GM19025 (cell line): ENCODE data around the gene CHRNB2.

Experiments
- ATAC-seq: cut with Tn5 transposase; IDR thresholded peaks from one replicate; pipeline ENCODE4 v1.9.1; 2021; ENCODE audit warnings: mild to moderate bottlenecking, low read depth, moderate library complexity; ENCODE audit not compliant: unreplicated experiment

Gene CHRNB2

GRCh38 chr1:154551474-154551873 lies 16.1 kb upstream of the CHRNB2 start:
- ATAC-seq, result no peak

DNA sequence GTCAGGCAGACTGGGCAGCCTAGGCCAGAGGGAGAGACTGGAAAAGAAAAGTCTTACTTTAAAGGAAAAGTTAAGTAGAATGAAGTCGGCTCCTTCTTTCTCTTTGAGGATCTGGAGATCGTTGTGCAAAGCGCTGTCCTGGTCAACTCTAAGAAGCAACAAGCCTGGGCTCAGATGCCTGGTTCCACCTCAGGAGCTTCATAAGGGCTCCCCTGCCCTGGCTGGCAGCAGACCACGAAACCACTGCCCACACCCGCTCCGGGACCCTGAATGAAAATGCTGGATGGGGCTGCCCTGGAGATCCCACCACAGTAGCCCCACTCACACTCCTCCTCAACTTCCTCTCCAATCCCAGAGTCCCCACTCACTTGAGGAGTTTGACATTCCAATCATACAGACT lies 15.5 kb upstream of the CHRNB2 start:
- no peak for ATAC-seq

GRCh38 chr1:154553056-154554030 lies 14.2 kb upstream of the CHRNB2 start:
- ATAC-seq, result no peak

- no peak for ATAC-seq
Observed at GRCh38 chr1:154556422-154556821, 11.2 kb upstream of the CHRNB2 start.

DNA sequence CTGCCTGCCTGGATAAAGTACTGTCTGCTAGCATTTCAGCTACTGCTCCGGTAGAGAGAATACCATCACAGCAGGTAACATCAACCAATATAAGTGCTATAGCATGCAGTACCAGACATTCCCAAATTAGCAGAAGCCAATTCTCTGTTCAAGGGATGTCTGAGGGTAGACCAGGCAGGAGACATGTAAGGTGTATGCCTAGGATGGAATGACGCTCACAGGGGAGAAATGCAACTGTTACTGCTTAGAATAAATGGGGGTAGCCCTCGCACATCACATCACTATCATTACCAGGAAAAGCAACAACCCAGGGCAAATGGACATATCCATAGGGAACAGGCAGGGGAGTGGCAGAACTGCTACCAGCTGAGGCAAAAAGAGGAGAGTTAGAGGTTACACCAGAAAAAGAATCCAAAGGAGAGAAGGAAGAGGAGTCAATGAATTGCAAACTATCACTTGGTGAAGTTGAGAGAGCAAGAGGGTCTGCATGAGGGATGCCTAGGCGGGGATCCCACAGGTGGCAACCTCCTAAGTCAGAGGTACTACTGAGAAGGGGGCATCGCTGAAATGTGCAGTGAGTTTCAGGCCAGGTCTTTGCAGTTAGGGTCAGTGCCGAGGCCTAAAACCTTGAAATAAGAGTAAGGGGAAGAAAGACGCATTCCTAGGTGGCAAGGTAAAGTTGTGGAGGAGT lies 10.2 kb upstream of the CHRNB2 start:
- ATAC-seq, result no peak

DNA sequence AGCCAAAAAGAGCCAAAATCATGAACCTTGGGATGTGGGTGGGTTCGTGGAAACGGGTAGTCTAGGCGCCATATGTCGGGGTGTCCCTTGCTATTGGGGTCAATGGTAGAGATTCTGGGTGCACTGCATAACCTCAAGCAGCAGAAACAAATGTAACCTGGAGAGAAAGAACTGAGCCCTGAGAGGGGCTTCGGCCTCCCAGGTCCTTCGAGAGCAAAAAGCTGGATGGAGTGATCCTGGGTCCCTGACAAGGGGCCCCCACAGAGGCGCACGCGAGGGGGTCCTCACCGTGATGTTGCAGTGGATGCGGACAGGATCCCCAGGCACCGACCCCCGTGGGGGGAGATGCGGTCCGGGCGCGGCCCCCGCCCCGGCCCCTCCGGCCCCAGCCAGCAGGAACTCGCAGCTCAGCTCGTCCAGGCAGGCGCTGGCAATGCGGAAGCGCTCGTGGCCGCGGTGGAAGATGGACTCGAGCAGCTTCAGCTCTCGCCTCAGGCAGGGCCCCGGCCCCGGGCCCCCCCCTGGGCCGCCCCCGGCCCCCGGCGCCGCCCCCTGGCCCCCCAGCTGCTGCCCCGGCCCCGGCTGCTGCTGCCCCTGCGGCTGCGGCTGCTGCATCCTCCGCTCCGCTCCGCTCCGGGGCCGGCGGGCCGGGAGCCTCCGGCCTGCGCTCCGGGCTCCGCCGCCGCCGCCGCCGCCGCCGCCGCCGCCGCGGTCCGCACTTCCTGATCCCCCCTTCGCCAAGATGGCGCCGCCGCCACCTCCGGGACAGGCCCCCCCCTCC lies 9.4 kb upstream of the CHRNB2 start, which contains the start of gene UBE2Q1:
Gene UBE2Q1, minus strand, starts transcription at position 724 of the 781 bp plus-strand sequence. Its CDS starts 109 bp downstream, at position 615.
- no peak for ATAC-seq

GRCh38 chr1:154558720-154559465 lies 8.7 kb upstream of the CHRNB2 start:
- peak; percentile 88 for ATAC-seq

DNA sequence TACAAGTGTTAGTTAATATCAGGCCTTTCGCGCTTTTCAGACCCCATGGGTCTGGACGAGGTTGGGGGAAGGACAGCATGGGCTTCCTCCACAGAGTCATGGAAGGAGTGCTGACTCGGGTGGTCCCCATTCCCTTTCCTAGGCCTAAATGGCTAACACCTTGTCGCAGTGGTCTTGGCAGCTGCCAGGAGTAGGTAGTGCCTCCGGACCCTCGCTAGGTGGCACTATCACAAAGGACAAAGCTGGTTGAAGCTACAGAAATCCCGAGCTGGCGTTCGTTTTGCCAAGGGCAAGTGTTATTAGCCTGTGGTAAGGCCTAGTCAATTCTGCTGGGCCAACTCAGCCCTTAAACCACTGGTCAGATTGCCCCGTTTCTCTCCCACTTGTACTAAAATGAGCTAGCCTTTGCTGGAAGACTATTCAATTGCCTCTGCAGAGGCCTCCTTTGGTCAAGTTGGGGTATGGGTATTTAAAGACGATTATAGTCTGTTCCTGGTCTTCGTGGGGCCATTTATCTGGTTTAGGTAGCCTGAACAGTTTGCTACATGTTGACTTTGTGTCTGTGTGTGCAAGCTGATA lies 8.0 kb upstream of the CHRNB2 start:
- ATAC-seq, result peak; percentile 30

DNA sequence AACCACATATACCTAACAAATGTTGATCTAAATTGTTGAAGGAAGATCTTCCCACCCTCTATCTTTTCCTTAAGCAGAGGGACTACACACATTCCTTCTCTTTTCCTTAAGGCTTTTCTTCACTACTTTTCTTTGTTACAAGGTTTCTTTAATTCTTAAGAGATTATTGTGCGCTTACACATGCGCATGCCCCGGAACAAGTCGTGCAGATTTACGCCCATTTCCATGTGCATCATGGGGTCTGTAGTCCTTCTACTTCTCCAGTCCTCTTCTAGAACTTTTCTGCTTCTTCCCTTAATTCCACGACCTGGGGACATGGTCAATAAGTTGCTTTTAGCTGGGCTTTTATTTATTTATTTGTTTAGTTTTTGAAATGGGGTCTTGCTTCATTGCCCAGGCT lies 1.7 kb upstream of the CHRNB2 start:
- no peak for ATAC-seq

DNA sequence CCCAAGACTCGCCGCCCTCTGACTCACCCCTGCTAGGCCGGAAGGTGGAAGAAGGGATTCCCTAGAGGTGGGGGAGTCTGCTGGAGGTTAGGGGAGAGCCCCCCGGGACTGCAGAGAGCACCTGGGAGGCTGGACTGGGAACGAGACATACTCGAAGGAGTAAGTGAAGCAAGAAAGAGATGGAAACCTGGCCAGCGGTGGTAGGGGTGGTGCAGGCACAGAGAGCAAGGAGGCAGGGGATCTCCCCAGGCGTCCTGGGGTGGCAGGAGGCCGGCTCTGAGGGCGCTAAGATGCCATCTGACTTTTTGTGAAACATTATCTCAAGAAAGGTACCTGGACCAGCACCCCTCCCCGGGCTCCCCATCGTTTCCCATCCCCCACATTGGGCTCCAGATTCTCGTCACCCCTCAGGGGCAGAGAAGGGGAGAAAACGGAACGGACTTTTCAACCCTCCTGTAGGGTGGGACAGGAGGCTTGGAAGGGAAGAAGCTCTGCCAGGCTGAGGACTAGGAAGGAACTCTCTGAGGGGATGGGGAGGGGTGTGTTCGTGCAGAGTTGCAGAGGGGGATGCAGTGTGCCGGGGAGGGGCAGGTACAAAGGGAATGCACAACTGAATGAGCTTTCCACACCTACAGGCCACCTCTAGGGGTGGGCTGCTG lies 708 bp downstream of the CHRNB2 start:
- no peak for ATAC-seq

DNA sequence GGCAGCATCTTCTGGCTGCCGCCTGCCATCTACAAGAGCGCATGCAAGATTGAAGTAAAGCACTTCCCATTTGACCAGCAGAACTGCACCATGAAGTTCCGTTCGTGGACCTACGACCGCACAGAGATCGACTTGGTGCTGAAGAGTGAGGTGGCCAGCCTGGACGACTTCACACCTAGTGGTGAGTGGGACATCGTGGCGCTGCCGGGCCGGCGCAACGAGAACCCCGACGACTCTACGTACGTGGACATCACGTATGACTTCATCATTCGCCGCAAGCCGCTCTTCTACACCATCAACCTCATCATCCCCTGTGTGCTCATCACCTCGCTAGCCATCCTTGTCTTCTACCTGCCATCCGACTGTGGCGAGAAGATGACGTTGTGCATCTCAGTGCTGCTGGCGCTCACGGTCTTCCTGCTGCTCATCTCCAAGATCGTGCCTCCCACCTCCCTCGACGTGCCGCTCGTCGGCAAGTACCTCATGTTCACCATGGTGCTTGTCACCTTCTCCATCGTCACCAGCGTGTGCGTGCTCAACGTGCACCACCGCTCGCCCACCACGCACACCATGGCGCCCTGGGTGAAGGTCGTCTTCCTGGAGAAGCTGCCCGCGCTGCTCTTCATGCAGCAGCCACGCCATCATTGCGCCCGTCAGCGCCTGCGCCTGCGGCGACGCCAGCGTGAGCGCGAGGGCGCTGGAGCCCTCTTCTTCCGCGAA lies 3.8 kb downstream of the CHRNB2 start:
- no peak for ATAC-seq

GRCh38 chr1:154571964-154572288 lies 4.3 kb downstream of the CHRNB2 start:
- ATAC-seq, result no peak

DNA sequence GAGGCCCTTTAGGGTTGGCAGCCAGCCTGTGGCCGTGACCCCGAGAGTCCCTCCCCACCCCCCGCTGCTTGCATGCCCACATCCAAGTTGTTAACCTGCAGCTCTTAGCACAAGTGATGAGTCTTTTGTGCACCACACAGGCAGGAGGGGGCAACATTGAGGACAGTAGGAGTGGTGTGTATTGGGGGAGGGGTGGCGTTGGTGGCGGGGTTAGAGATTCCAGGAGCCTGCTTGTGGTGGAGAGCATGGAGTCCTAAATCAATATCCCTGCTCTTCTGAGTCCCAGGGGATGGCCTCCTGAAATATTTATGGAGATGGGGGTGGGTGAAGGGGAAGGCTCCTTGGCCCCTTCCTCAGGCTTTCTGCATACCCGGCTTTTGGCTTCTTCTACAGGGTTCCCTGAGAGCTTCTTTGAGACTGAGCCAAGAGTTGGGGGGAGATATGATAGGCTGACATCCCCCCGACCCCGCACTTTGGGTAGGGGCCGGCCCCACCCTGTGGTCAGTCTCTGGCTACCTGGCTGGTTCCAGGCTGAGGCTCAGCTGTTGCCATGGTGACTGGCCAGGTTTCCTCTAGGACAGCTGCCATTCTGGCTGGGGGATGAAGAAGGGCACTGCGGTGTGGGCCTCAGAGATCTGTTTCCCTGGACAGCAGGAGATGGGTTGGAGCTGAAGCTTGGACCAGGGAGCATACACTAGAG lies 5.0 kb downstream of the CHRNB2 start:
- no peak for ATAC-seq

- no peak for ATAC-seq
Observed at GRCh38 chr1:154573168-154573510, 5.6 kb downstream of the CHRNB2 start.

GRCh38 chr1:154574716-154575115 lies 7.1 kb downstream of the CHRNB2 start:
- ATAC-seq, result no peak

GRCh38 chr1:154575147-154575927 lies 7.8 kb downstream of the CHRNB2 start:
- ATAC-seq, result no peak

- no peak for ATAC-seq
Observed at GRCh38 chr1:154575951-154576566, 8.5 kb downstream of the CHRNB2 start.
